ENCODE data around the gene CHRM2. TPM values are rescaled to one million over a fixed set of nuclear protein-coding genes. Genes with fewer than 3 reads are reported as not detected.

Gene CHRM2
- polyA plus RNA-seq, 1 of the 3 experiments (the other 2 are of a cell fraction) = 0.23 TPM

DNA sequence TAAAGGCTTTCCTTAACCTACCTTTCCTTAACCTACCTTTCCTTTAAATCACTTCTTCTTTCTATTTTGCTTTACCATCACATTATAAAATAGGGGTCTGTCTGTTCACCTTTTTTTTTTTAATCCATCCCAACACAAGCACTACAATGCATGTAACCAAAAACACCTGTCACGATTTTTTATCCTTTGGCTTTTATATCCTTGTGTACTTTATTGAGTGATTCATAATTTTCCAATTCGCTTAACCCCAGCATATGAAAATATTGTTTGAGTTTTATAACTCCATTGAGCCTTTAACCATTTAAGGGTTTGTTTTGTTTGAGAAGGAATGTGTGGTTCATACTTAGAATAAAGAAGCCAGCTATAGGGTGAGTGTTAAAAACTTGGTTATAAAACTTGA is 132.2 kb downstream of the CHRM2 start:
- no peak overlapping the region for H3K27ac ChIP-seq (ENCODE audit: low read depth in 2 of 2, low read length in 1 of 2)
- ChIA-PET POLR2A (no interaction called here), CTCF (interaction anchor here (1.1 kb wide), 1 partner anchor 169 kb away, joined by 3 read pairs; no protein-coding TSS in a partner anchor)
- H3K27me3 ChIP-seq (ENCODE audit: insufficient read depth) = no peaks in the 10 kb centered on the region
- no peak for TF ChIP-seq FOXJ3 (CRISPR knock-in tag; IDR thresholded peaks at IDR 0.05)
- TF ChIP-seq, protein P1, sequence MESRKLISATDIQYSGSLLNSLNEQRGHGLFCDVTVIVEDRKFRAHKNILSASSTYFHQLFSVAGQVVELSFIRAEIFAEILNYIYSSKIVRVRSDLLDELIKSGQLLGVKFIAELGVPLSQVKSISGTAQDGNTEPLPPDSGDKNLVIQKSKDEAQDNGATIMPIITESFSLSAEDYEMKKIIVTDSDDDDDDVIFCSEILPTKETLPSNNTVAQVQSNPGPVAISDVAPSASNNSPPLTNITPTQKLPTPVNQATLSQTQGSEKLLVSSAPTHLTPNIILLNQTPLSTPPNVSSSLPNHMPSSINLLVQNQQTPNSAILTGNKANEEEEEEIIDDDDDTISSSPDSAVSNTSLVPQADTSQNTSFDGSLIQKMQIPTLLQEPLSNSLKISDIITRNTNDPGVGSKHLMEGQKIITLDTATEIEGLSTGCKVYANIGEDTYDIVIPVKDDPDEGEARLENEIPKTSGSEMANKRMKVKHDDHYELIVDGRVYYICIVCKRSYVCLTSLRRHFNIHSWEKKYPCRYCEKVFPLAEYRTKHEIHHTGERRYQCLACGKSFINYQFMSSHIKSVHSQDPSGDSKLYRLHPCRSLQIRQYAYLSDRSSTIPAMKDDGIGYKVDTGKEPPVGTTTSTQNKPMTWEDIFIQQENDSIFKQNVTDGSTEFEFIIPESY (IDR thresholded peaks at IDR 0.05; ENCODE audit: borderline replicate concordance, low read depth) = no peak
- TF ChIP-seq, protein P2, sequence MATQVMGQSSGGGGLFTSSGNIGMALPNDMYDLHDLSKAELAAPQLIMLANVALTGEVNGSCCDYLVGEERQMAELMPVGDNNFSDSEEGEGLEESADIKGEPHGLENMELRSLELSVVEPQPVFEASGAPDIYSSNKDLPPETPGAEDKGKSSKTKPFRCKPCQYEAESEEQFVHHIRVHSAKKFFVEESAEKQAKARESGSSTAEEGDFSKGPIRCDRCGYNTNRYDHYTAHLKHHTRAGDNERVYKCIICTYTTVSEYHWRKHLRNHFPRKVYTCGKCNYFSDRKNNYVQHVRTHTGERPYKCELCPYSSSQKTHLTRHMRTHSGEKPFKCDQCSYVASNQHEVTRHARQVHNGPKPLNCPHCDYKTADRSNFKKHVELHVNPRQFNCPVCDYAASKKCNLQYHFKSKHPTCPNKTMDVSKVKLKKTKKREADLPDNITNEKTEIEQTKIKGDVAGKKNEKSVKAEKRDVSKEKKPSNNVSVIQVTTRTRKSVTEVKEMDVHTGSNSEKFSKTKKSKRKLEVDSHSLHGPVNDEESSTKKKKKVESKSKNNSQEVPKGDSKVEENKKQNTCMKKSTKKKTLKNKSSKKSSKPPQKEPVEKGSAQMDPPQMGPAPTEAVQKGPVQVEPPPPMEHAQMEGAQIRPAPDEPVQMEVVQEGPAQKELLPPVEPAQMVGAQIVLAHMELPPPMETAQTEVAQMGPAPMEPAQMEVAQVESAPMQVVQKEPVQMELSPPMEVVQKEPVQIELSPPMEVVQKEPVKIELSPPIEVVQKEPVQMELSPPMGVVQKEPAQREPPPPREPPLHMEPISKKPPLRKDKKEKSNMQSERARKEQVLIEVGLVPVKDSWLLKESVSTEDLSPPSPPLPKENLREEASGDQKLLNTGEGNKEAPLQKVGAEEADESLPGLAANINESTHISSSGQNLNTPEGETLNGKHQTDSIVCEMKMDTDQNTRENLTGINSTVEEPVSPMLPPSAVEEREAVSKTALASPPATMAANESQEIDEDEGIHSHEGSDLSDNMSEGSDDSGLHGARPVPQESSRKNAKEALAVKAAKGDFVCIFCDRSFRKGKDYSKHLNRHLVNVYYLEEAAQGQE (IDR thresholded peaks at IDR 0.05; ENCODE audit: low read depth, low read length) = no peak
- TF ChIP-seq SMC3 (IDR thresholded peaks at IDR 0.05; ENCODE audit: low read depth, low read length) = no peak
- TF ChIP-seq, protein P3, sequence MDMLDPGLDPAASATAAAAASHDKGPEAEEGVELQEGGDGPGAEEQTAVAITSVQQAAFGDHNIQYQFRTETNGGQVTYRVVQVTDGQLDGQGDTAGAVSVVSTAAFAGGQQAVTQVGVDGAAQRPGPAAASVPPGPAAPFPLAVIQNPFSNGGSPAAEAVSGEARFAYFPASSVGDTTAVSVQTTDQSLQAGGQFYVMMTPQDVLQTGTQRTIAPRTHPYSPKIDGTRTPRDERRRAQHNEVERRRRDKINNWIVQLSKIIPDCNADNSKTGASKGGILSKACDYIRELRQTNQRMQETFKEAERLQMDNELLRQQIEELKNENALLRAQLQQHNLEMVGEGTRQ (IDR thresholded peaks at IDR 0.05; ENCODE audit: borderline replicate concordance, low read depth, low read length) = no peak
- no peak for TF ChIP-seq CHD2 (IDR thresholded peaks at IDR 0.05; ENCODE audit: low read length, partially characterized antibody)
- 17% methylated on average over 2 of the region's 2 CpGs for WGBS (ENCODE audit: low lambda C conversion rate)
- H3K9ac ChIP-seq = no peak overlapping the region
- H3K36me3 ChIP-seq (replicated peaks in 1 of 2; ENCODE audit: control insufficient read depth in 1 of 2, insufficient read depth in 2 of 2, low read length in 1 of 2) = no peaks in the 10 kb centered on the region
- no peak overlapping the region for H3K4me3 ChIP-seq (ENCODE audit: low read depth in 2 of 2, low read length in 1 of 2)
- H3F3A ChIP-seq (replicated peaks; ENCODE audit: insufficient read depth) = no peaks in the 10 kb centered on the region
- no peaks in the 10 kb centered on the region for H4K20me1 ChIP-seq (ENCODE audit: insufficient read depth)
- H3K9me3 ChIP-seq = no peaks in the 10 kb centered on the region; the same call in 1 of the 2 replicates
- DNase-seq = no peak
- no peaks in the 10 kb centered on the region for H3K79me2 ChIP-seq (ENCODE audit: insufficient read depth)
- no peaks in the 10 kb centered on the region for H3K4me1 ChIP-seq (ENCODE audit: control insufficient read depth in 1 of 2, insufficient read depth in 2 of 2, low read depth in 1 of 2, low read length in 1 of 2)
- no peaks in the 10 kb centered on the region for H3K9me2 ChIP-seq
- H3K4me2 ChIP-seq = no peak overlapping the region
- H2AFZ ChIP-seq (ENCODE audit: low read depth) = no peak overlapping the region; the same call in 1 of the 2 replicates

DNA sequence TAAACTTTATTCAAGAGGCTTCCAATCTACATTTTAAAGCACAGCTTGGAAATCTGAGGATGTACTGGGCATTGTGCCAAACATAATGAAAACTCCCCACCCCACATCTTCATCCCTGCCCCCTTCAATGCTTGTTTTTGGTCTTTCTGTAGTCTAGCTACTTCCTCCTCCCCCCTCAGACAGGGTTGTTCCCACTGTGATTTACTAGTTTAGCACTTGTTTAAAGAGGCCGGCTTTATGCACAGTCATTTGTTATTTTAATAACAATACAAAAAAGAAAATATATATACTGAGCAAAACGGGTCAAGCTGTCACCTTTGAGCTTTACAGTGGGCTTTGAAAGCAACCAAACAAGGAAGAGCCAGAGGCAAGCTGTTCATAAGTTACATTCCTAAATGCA is 132.6 kb downstream of the CHRM2 start:
- Histone ChIP-seq H3K4me3 (ENCODE audit: low read depth in 2 of 2, low read length in 1 of 2) (no peak overlapping the region), H3K9ac (no peak overlapping the region), H2AFZ (ENCODE audit: low read depth) (no peak overlapping the region), H3K4me1 (ENCODE audit: control insufficient read depth in 1 of 2, insufficient read depth in 2 of 2, low read depth in 1 of 2, low read length in 1 of 2) (no peaks in the 10 kb centered on the region), H3K9me2 (no peaks in the 10 kb centered on the region), H3K36me3 (replicated peaks in 1 of 2; ENCODE audit: control insufficient read depth in 1 of 2, insufficient read depth in 2 of 2, low read length in 1 of 2) (no peaks in the 10 kb centered on the region), H3K4me2 (no peak overlapping the region), H3F3A (replicated peaks; ENCODE audit: insufficient read depth) (no peaks in the 10 kb centered on the region), H3K27ac (ENCODE audit: low read depth in 2 of 2, low read length in 1 of 2) (no peak overlapping the region), H3K9me3 (no peaks in the 10 kb centered on the region; the same call in 1 of the 2 replicates), H3K79me2 (ENCODE audit: insufficient read depth) (no peaks in the 10 kb centered on the region), H4K20me1 (ENCODE audit: insufficient read depth) (no peaks in the 10 kb centered on the region), H3K27me3 (ENCODE audit: insufficient read depth) (no peaks in the 10 kb centered on the region)
- ChIA-PET POLR2A (no interaction called here), CTCF (interaction anchor here (0.6 to 1.1 kb wide), 3 partner anchors 168 to 1312 kb away, joined by 3 read pairs; no protein-coding TSS in a partner anchor)
- WGBS (ENCODE audit: low lambda C conversion rate) = 48% methylated on average over 2 of the region's 2 CpGs
- DNase-seq = no peak
- TF ChIP-seq CHD2 (IDR thresholded peaks at IDR 0.05; ENCODE audit: low read length, partially characterized antibody) (no peak), SMC3 (IDR thresholded peaks at IDR 0.05; ENCODE audit: low read depth, low read length) (no peak), NRF1 (IDR thresholded peaks at IDR 0.05; ENCODE audit: low read depth, low read length) (no peak), JUND (IDR thresholded peaks at IDR 0.05) (no peak), FOSL2 (IDR thresholded peaks at IDR 0.05; ENCODE audit: borderline replicate concordance, low read depth) (no peak), MXI1 (IDR thresholded peaks at IDR 0.05; ENCODE audit: low read depth, low read length) (no peak), GATA2 (CRISPR knock-in tag; IDR thresholded peaks at IDR 0.05) (no peak), EZH2phosphoT487 (IDR thresholded peaks at IDR 0.05; ENCODE audit: borderline replicate concordance, low read depth) (no peak), FOXM1 (IDR thresholded peaks at IDR 0.05; ENCODE audit: low read depth) (no peak), TAF1 (IDR thresholded peaks at IDR 0.05; ENCODE audit: borderline replicate concordance, low read depth, low read length) (no peak), MEF2A (IDR thresholded peaks at IDR 0.05; ENCODE audit: borderline replicate concordance, low read depth) (no peak), NFIC (IDR thresholded peaks at IDR 0.05; ENCODE audit: borderline replicate concordance) (no peak)
- TF ChIP-seq, protein P4, sequence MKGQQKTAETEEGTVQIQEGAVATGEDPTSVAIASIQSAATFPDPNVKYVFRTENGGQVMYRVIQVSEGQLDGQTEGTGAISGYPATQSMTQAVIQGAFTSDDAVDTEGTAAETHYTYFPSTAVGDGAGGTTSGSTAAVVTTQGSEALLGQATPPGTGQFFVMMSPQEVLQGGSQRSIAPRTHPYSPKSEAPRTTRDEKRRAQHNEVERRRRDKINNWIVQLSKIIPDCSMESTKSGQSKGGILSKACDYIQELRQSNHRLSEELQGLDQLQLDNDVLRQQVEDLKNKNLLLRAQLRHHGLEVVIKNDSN (IDR thresholded peaks at IDR 0.05; ENCODE audit: borderline replicate concordance, low read depth) = no peak
- TF ChIP-seq, protein P5, sequence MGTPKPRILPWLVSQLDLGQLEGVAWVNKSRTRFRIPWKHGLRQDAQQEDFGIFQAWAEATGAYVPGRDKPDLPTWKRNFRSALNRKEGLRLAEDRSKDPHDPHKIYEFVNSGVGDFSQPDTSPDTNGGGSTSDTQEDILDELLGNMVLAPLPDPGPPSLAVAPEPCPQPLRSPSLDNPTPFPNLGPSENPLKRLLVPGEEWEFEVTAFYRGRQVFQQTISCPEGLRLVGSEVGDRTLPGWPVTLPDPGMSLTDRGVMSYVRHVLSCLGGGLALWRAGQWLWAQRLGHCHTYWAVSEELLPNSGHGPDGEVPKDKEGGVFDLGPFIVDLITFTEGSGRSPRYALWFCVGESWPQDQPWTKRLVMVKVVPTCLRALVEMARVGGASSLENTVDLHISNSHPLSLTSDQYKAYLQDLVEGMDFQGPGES (IDR thresholded peaks at IDR 0.05; ENCODE audit: low read depth, low read length) = no peak
